IMR-90 (cell line): Measurements from ENCODE around the gene OR3A3. TPM values are rescaled to one million over a fixed set of nuclear protein-coding genes. Genes with fewer than 3 reads are reported as not detected.

Experiments
- ATAC-seq: fragments of 200-7000 bp; cut with Tn5 transposase; 2 replicates; pipeline ENCODE4 v1.9.1; 2020; ENCODE audit warnings: low read depth, mild to moderate bottlenecking, moderate library complexity
- BruUV-seq: library from RNA; stranded (reverse); fragments of 400-500 nt; replicated peaks from 2 replicates; lab custom pipeline; 2021; lab: Mats Ljungman, UMichigan
- CTCF ChIA-PET: fragments of 300-600 bp; formaldehyde crosslinking; extraction: SDS; loops from one replicate; lab custom pipeline; 2021; ENCODE audit warnings: antibody characterized with exemption; lab: Yijun Ruan, JAX
- POLR2A ChIA-PET: fragments of 300-600 bp; sonication (Branson Sonifier 250); formaldehyde crosslinking; loops from one replicate; lab custom pipeline; 2022; ENCODE audit warnings: antibody characterized with exemption; ENCODE audit not compliant: unreplicated experiment; lab: Charles Lee
- DNase-seq: peaks from one replicate; pipeline ENCODE4 v3.0.0; 2013
- H2AFZ ChIP-seq: replicated peaks from 2 replicates; pipeline ENCODE3; 2013; ENCODE audit warnings: low read length, mild to moderate bottlenecking; ENCODE audit not compliant: poor library complexity
- H2AK5ac ChIP-seq: 2 replicates; pipeline ENCODE4 v1.6.1; 2013; ENCODE audit warnings: low read depth, low read length, inconsistent platforms
- H2AK9ac ChIP-seq: replicated peaks from 2 replicates; pipeline ENCODE3; 2013; ENCODE audit warnings: mild to moderate bottlenecking, low read depth, low read length, moderate library complexity; ENCODE audit not compliant: poor library complexity
- H2BK120ac ChIP-seq: 2 replicates; pipeline ENCODE4 v1.6.1; 2013; ENCODE audit warnings: low read depth, low read length, inconsistent platforms
- H2BK15ac ChIP-seq: 3 replicates; pipeline ENCODE4 v1.6.1; 2013; ENCODE audit warnings: low read depth, low read length, inconsistent platforms
- H2BK20ac ChIP-seq: 2 replicates; pipeline ENCODE4 v1.6.1; 2013; ENCODE audit warnings: low read depth, mild to moderate bottlenecking, inconsistent platforms, low read length, moderate library complexity
- H2BK5ac ChIP-seq: 2 replicates; pipeline ENCODE4 v1.6.1; 2013; ENCODE audit warnings: mild to moderate bottlenecking, low read depth, low read length, inconsistent platforms; ENCODE audit not compliant: poor library complexity, severe bottlenecking
- H3K14ac ChIP-seq: replicated peaks from 2 replicates; pipeline ENCODE4 v1.6.1; 2013; ENCODE audit warnings: low read depth, low read length, inconsistent platforms
- H3K18ac ChIP-seq: 2 replicates; pipeline ENCODE4 v1.6.1; 2013; ENCODE audit warnings: low read depth, low read length, control low read depth
- H3K23ac ChIP-seq: 2 replicates; pipeline ENCODE4 v1.6.1; 2013; ENCODE audit warnings: low read depth, low read length, inconsistent platforms
- H3K27ac ChIP-seq: 2 replicates; pipeline ENCODE4 v1.5.1; 2013; ENCODE audit warnings: mild to moderate bottlenecking, control low read depth, low read length; ENCODE audit not compliant: insufficient read depth
- H3K27me3 ChIP-seq: 2 replicates; pipeline ENCODE4 v1.6.1; 2013; ENCODE audit warnings: low read length; ENCODE audit not compliant: control insufficient read depth, insufficient read depth
- H3K36me3 ChIP-seq: 2 replicates; pipeline ENCODE4 v1.6.1; 2013; ENCODE audit warnings: low read length, mixed read lengths; ENCODE audit not compliant: control insufficient read depth, insufficient read depth
- H3K4ac ChIP-seq: 2 replicates; pipeline ENCODE4 v1.6.1; 2013; ENCODE audit warnings: low read depth, low read length, inconsistent platforms
- H3K4me1 ChIP-seq: 2 replicates; pipeline ENCODE4 v1.6.1; 2013; ENCODE audit warnings: low read length, mixed read lengths; ENCODE audit not compliant: control insufficient read depth, insufficient read depth
- H3K4me2 ChIP-seq: 2 replicates; pipeline ENCODE4 v1.6.1; 2013; ENCODE audit warnings: low read depth, mild to moderate bottlenecking, control low read depth, low read length, moderate library complexity
- H3K4me3 ChIP-seq: 2 replicates; pipeline ENCODE4 v1.5.1; 2013; ENCODE audit warnings: low read depth, mild to moderate bottlenecking, control low read depth, low read length, moderate library complexity; ENCODE audit not compliant: insufficient read depth
- H3K56ac ChIP-seq: 2 replicates; pipeline ENCODE4 v1.6.1; 2013; ENCODE audit warnings: low read length, inconsistent platforms; ENCODE audit not compliant: insufficient read depth; ENCODE audit errors: extremely low read depth
- H3K79me1 ChIP-seq, 2 experiments: 2 replicates each; pipeline ENCODE4 v1.6.1; 2013; ENCODE audit warnings: low read length in 2 of 2, inconsistent platforms in 1 of 2, low read depth in 1 of 2
- H3K9ac ChIP-seq: 2 replicates; pipeline ENCODE4 v1.6.1; 2013; ENCODE audit warnings: low read depth, low read length, control low read depth
- H3K9me1 ChIP-seq: 2 replicates; pipeline ENCODE4 v1.6.1; 2013; ENCODE audit warnings: low read length, inconsistent platforms; ENCODE audit not compliant: insufficient read depth
- H3K9me3 ChIP-seq: 2 replicates; pipeline ENCODE4 v1.6.1; 2013; ENCODE audit warnings: low read length; ENCODE audit not compliant: control insufficient read depth, insufficient read depth
- H4K20me1 ChIP-seq: 2 replicates; pipeline ENCODE4 v1.6.1; 2013; ENCODE audit warnings: low read length, inconsistent platforms; ENCODE audit not compliant: insufficient read depth
- H4K5ac ChIP-seq: 2 replicates; pipeline ENCODE4 v1.6.1; 2013; ENCODE audit warnings: mild to moderate bottlenecking, low read depth, low read length, control low read depth
- H4K8ac ChIP-seq, 2 experiments: 2 replicates each; pipeline ENCODE4 v1.6.1; 2013; ENCODE audit warnings: low read depth in 2 of 2, low read length in 2 of 2, control low read depth in 1 of 2, inconsistent platforms in 1 of 2
- H4K91ac ChIP-seq: 2 replicates; pipeline ENCODE4 v1.6.1; 2013; ENCODE audit warnings: low read depth, low read length, inconsistent platforms; ENCODE audit not compliant: insufficient read depth
- MXI1 ChIP-seq: IDR thresholded peaks from 2 replicates; pipeline ENCODE4 v1.6.1; 2012; ENCODE audit warnings: low read depth, mild to moderate bottlenecking, low read length, moderate library complexity, borderline replicate concordance
- SMC3 ChIP-seq: fragments of 150-350 bp; IDR thresholded peaks from 2 replicates; pipeline ENCODE4 v1.6.1; 2016; ENCODE audit warnings: low read depth, mild to moderate bottlenecking, antibody characterized with exemption, low read length, moderate library complexity
- WGBS, 2 experiments: methylation state at CpG; one replicate each; pipeline versions ENCODE4 v1.1.5 to v1.1.7; 2013; ENCODE audit warnings: missing lambda C conversion rate in 2 of 2; ENCODE audit not compliant: insufficient read length in 1 of 2; ENCODE audit errors: extremely low coverage in 2 of 2; 5-methylcytosine and 5-hydroxymethylcytosine counted together
- dilution Hi-C: fragments of 300-500 bp; cut with HindIII; formaldehyde crosslinking; loops from one replicate; pipeline ENCODE4 v1.14.3; 2018; ENCODE audit warnings: low sequenced_read_pairs; ENCODE audit not compliant: unreplicated experiment
- in situ Hi-C: fragments of 300-500 bp; cut with MboI; formaldehyde crosslinking; loops from 3 replicates; pipeline ENCODE4 v1.14.3; 2019; ENCODE audit warnings: low sequenced_read_pairs, inconsistent platforms, mixed read lengths
- intact Hi-C: fragments of 100-400 bp; cut with micrococcal nuclease; formaldehyde crosslinking; loops from 2 replicates; pipeline ENCODE4 v1.10.0; 2022
- polyA plus RNA-seq, 3 experiments: library from polyadenylated mRNA; depleted of rRNA; stranded (reverse); fragments of >200 nt; gene quantifications; 2 replicates each; pipeline ENCODE4 v1.2.3, GENCODE V29; 2012; ENCODE audit warnings: low replicate concordance in 1 of 3
- total RNA-seq: library from RNA; depleted of rRNA; stranded (reverse); fragments of >200 nt; gene quantifications from 2 replicates; pipeline ENCODE4 v1.2.3, GENCODE V29; 2012
- TF ChIP-seq, protein P1 (sequence below): fragments of 150-350 bp; IDR thresholded peaks from 2 replicates; pipeline ENCODE4 v1.6.1; 2016; ENCODE audit warnings: low read depth, mild to moderate bottlenecking, low read length, moderate library complexity, borderline replicate concordance

OR3A3 gene
- total and polyA plus RNA-seq, 2 of the 4 experiments (the other 2 are of a cell fraction): not detected

DNA sequence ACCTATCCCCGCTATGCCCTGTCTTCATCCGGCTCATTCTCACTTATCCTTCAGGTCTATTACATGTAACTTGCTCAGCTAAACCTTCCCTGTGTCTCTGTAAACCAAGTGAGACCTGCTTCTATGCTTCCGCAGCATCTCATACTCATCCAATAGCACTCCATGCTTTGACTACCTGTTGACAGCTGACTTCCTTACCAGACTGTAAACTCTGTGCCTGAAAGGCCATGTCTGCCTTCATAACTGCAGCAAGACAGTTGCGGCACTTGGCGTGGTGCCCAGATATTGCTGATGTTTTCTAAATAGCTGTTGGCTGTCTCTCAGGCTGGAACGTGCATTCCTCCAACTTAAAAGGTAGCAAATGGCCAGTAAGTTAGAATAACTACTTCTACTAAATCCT, 11.1 kb upstream of the OR3A3 start:
- no peak overlapping the region for H2AK9ac ChIP-seq
- ChIA-PET POLR2A (no interaction called here), CTCF (no interaction called here)
- no peak overlapping the region for H3K27ac ChIP-seq
- H2BK20ac ChIP-seq: no peak overlapping the region
- no peak overlapping the region for H3K14ac ChIP-seq
- H3K56ac ChIP-seq: no peak overlapping the region
- H4K91ac ChIP-seq: no peak overlapping the region
- H3K9me1 ChIP-seq: no peaks in the 10 kb centered on the region
- no peaks in the 10 kb centered on the region for H3K36me3 ChIP-seq
- in situ Hi-C loops: no loop called here
- no peaks in the 10 kb centered on the region for H3K27me3 ChIP-seq
- H3K9ac ChIP-seq: no peak overlapping the region
- H2BK120ac ChIP-seq: no peak overlapping the region
- TF ChIP-seq, protein P1, sequence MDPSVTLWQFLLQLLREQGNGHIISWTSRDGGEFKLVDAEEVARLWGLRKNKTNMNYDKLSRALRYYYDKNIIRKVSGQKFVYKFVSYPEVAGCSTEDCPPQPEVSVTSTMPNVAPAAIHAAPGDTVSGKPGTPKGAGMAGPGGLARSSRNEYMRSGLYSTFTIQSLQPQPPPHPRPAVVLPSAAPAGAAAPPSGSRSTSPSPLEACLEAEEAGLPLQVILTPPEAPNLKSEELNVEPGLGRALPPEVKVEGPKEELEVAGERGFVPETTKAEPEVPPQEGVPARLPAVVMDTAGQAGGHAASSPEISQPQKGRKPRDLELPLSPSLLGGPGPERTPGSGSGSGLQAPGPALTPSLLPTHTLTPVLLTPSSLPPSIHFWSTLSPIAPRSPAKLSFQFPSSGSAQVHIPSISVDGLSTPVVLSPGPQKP: no peak
- no peak for TF ChIP-seq MXI1
- no peak for TF ChIP-seq SMC3
- H4K8ac ChIP-seq: no peak overlapping the region
- no peaks in the 10 kb centered on the region for H3K79me1 ChIP-seq
- no peak overlapping the region for H2AFZ ChIP-seq
- intact Hi-C loops: no loop called here
- H2BK15ac ChIP-seq: no peak overlapping the region
- no peak overlapping the region for H3K4me3 ChIP-seq
- 11% methylated on average over 3 of the region's 6 CpGs; no CpG with 5 or more reads in 1 of the 2 experiments for WGBS, 2 experiments
- H3K4me2 ChIP-seq: no peak overlapping the region
- dilution Hi-C loops: no loop called here
- H2AK5ac ChIP-seq: no peak overlapping the region
- DNase-seq: no peak
- H4K5ac ChIP-seq: no peak overlapping the region
- no peak overlapping the region for H3K23ac ChIP-seq
- no TSS peak for BruUV-seq
- peaks cover 5% of the 10 kb centered on the region; the same call in 1 of the 2 replicates for H3K9me3 ChIP-seq
- no peak overlapping the region for H3K18ac ChIP-seq
- H3K4ac ChIP-seq: no peak overlapping the region
- no peaks in the 10 kb centered on the region for H3K4me1 ChIP-seq
- no peaks in the 10 kb centered on the region for H4K20me1 ChIP-seq
- ATAC-seq: no peak
- no peak overlapping the region for H2BK5ac ChIP-seq
